Testis (tissue), 2 donors: ENCODE data around the gene CASP1.

ENCODE experiments used
- CTCF ChIP-seq, 3 experiments: fragments of 450-650 bp in 2 of 3; fragments of 200-600 bp in 1 of 3; sonication (generic) in 1 of 3; IDR thresholded peaks; one replicate each; pipeline ENCODE4 v1.5.1; 2016 to 2019; ENCODE audit warnings: antibody characterized with exemption in 3 of 3, mild to moderate bottlenecking in 2 of 3, moderate library complexity in 1 of 3
- POLR2A ChIP-seq: fragments of 450-650 bp; IDR thresholded peaks from one replicate; pipeline ENCODE4 v1.6.1; 2017; ENCODE audit warnings: antibody characterized with exemption, mild to moderate bottlenecking, moderate library complexity

- TF ChIP-seq CTCF (IDR thresholded peaks at IDR 0.05) (no peak), POLR2A (no peak)
These were observed 46.6 kb upstream of the CASP1 start for GRCh38 chr11:105081412-105082150.
